ENCODE data around the gene PIK3IP1.

PIK3IP1 gene

DNA sequence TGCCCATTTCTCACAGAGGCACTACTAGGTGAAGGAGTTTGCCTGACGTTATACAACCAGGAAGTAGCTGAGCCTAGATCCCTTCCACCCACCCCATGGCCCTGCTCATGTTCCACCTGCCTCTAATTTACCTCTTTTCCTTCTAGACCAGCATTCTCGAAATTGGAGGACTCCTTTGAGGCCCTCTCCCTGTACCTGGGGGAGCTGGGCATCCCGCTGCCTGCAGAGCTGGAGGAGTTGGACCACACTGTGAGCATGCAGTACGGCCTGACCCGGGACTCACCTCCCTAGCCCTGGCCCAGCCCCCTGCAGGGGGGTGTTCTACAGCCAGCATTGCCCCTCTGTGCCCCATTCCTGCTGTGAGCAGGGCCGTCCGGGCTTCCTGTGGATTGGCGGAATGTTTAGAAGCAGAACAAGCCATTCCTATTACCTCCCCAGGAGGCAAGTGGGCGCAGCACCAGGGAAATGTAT, 14.1 kb downstream of the PIK3IP1 start:
- DNase-seq = no peak

GRCh38 chr22:31277741-31278140, 14.5 kb downstream of the PIK3IP1 start:
- DNase-seq = no peak

GRCh38 chr22:31276426-31277167, 15.7 kb downstream of the PIK3IP1 start:
- no peak for DNase-seq

DNA sequence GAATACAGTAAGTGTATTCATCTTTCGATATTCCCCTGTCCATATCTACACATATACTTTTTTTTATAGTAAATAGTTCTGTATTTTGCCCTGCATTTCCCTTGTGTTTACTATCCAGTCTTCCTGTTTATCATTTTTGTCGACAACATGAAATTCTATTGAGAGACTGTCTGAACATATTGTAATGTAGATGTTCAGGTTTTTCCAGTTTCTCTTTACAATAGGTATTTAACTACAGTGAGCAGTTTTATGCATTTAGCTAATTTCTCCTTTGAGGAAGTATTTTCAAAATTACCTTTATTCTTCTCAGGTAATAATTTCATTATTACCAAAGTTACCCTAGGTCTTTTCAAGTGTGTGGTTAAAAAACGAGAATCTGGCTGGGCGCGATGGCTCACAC, 16.7 kb downstream of the PIK3IP1 start:
- no peak for DNase-seq

DNA sequence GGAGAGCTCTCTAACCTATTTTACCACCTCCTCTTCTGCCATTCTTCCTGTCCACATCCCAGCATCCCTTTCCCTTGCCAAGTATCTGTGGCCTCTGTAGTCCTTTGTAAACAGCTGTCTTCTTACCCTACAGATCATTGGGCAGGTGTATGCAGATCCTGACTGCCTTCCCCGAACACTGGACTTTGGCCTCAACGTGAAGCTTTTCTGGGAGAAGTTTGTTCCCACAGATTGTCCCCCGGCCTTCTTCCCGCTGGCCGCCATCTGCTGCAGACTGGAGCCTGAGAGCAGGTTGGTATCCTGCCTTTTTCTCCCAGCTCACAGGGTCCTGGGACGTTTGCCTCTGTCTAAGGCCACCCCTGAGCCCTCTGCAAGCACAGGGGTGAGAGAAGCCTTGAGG, 17.3 kb downstream of the PIK3IP1 start:
- DNase-seq = no peak

- no peak for DNase-seq
Measured at GRCh38 chr22:31274017-31274416, 18.3 kb downstream of the PIK3IP1 start.

DNA sequence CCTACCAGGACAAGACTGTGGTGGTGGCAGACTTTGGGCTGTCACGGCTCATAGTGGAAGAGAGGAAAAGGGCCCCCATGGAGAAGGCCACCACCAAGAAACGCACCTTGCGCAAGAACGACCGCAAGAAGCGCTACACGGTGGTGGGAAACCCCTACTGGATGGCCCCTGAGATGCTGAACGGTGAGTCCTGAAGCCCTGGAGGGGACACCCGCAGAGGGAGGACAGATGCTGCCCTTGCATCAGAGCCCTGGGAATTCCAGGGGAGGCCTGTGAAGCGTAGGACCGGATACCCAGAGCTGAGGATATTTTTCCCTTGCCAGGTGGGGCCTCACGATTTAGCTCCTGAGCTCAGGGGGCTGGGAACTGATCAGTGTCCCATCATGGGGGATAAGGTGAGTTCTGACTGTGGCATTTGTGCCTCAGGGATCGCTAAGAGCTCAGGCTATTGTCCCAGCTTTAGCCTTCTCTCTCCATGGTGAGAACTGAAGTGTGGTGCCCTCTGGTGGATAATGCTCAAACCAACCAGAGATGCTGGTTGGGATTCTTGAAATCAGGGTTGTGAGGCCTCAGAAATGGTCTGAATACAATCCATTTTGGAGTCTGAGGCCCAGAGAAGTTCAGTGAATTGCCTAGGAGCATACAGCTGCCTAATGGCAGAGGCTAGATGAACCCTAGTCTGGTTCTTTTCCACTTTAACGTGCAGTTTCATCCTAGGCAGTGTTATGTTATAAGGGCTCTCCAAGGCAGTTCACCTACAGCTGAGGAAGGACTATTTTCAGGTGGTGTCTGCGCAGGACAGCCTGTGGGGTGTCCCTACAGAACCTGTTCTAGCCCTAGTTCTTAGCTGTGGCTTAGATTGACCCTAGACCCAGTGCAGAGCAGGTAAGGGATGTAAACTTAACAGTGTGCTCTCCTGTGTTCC, 19.5 kb downstream of the PIK3IP1 start:
- DNase-seq = peak; percentile 64

GRCh38 chr22:31271485-31271884, 20.8 kb downstream of the PIK3IP1 start:
- DNase-seq = no peak

GRCh38 chr22:31271026-31271425, 21.3 kb downstream of the PIK3IP1 start:
- DNase-seq = no peak

DNA sequence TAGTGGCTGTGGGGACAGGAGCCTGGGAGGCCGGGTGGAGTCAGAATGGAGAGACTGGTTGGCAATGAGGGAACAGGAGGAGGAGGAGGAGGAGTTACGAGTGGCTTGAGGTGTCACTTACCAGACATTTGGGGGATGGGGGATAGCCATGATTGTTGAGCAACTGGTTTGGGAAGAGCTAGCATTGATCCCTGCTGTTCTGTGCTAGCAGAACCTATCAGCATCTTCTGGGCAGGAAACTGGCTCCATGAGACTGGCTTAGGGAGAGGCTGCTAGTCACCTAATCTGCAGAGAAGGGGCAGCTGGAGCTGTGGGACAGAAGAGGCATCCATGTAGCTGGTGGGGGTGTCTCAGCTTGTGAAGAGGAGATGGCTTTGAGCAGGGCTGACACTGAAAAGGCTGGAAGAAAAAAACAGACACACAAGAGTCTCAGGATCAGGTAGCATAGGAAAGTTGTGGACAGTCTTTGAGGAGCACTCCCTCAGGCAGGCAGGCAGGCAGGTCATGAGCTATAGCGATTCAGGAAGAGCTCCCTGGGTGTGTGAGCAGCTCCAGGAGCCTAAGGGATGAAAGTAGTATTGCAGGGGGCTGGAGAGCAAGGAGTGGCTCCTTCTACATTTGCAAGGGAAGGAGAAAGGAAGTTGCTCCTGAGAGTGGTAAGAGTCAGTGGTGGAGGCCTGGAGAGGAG, 22.3 kb downstream of the PIK3IP1 start:
- DNase-seq = no peak

DNA sequence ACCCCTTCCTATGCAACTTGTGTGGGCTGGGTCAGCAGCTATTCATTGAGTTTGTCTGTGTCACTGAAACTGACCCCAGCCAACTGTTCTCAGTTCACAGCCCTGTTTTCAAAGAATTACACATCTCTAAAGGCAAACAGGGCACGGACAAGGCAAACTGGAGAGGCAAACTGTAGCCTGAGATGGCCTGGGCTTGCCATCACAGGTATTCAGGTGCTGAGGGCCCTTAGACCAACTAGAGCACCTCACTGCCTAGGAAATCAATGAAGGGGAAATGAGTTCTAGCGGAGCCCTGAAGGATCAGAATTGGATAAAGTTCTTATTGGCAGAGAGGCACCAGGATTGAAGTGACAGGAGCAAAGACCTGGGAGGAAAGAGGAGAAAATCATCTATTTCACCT, 24.0 kb downstream of the PIK3IP1 start:
- DNase-seq = no peak

GRCh38 chr22:31263896-31264640, 28.2 kb downstream of the PIK3IP1 start:
- DNase-seq = no peak

GRCh38 chr22:31262312-31263133, 29.8 kb downstream of the PIK3IP1 start:
- no peak for DNase-seq

GRCh38 chr22:31260474-31260856, 31.8 kb downstream of the PIK3IP1 start:
- DNase-seq = no peak

DNA sequence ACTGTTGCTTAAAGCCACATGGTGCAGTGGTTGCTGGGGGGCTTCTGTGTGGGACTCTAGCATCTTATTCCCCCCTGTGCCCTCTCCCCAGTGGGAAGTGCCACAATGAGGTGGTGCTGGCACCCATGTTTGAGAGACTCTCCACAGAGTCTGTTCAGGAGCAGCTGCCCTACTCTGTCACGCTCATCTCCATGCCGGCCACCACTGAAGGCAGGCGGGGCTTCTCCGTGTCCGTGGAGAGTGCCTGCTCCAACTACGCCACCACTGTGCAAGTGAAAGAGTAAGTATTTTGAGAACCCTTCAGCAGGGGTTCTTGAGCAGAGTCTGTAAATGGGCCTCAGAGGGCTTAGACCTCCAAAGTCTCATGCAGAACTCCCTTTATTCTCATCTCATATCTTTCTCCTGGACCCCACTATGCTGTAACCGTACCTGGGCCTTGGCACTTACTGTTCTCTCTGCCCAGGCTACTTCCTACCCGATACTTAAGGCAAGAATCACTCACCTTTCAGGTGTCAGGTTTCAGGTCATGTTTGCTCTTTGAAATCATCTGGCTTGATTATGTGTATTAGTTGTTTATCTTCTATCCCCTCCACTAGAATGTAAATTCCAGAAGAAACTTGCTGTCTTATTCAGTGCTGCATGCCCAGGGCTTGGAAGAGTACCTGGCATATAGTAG, 32.4 kb downstream of the PIK3IP1 start:
- no peak for DNase-seq

DNA sequence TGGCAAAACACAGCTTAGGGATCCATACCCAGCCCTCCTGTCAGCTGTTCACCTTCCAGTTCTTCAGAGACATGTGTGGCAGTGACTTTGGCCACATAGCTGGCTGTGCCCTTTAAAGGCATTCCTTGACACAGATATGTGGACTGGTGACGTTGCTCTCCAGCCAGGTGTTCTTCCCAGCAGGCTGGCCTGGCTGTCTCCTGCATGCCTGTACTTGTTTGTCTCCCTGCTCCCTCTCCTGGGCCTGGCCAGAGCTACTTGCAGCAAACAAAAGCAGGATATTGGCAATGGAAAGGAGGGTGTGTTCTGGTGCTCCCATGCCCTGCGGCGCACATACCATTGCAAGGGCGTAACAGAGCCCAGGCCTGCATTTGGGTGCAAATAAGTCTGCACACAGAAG, 38.3 kb downstream of the PIK3IP1 start:
- DNase-seq = no peak

GRCh38 chr22:31250740-31251600, 41.3 kb downstream of the PIK3IP1 start:
- peak; percentile 41 for DNase-seq

DNA sequence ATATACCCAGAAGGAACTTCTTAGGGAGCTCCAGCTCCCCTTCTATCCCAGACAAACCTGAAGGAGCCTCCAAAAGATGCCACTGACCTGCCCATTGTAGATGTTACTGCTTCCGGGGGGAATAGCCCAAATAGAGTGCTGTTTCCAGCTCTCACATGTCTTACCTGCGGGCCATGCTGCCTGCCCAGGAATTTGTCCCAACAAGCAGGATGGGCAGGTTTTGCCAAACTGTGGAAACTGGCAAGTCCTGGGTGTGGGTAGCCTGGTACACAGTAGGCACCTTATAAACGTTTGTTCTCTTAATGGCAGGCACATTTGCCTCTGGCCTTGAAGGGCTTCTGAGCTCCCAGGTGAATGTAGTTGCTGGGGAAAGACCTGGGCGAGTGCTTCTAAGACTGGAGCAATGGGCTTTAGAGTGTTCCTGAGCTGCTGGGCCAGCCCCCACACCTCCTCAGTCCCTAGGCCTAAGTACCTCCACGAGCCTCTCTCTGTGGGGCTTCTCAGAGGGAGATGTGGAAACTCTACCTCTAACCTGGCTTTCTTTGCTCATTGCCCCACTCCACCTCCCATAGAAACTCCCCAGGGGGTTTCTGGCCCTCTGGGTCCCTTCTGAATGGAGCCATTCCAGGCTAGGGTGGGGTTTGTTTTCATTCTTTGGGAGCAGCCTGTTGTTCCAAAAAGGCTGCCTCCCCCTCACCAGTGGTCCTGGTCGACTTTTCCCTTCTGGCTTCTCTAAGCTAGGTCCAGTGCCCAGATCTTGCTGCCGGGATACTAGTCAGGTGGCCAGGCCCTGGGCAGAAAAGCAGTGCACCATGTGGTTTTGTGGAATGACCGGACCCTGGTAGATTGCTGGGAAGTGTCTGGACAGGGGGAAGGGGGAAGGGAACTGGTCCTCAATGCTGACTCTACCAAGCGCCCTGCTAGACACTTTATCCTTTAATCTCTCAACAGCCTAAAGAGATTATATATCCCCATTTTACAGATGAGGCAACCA, 43.0 kb downstream of the PIK3IP1 start:
- no peak for DNase-seq
